Measurements from ENCODE around the gene LNX2.

LNX2 gene

DNA sequence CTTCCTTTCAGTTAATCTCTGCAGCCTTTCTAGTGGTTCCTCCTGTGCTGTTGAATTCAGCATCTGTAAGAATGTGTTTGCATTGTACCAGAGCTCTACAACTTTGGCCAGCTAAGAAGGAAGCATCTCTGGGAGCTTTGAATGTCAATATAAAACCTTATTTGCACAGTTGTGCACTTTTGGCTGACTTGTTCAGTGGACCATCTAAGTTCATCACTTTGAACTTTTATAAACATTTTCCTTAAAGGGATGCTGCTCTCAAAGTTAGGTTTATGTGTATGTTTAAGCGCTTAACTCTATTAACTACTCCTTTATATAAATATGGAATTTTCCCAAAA, 16.9 kb upstream of the LNX2 start:
- TF ChIP-seq, protein P1, sequence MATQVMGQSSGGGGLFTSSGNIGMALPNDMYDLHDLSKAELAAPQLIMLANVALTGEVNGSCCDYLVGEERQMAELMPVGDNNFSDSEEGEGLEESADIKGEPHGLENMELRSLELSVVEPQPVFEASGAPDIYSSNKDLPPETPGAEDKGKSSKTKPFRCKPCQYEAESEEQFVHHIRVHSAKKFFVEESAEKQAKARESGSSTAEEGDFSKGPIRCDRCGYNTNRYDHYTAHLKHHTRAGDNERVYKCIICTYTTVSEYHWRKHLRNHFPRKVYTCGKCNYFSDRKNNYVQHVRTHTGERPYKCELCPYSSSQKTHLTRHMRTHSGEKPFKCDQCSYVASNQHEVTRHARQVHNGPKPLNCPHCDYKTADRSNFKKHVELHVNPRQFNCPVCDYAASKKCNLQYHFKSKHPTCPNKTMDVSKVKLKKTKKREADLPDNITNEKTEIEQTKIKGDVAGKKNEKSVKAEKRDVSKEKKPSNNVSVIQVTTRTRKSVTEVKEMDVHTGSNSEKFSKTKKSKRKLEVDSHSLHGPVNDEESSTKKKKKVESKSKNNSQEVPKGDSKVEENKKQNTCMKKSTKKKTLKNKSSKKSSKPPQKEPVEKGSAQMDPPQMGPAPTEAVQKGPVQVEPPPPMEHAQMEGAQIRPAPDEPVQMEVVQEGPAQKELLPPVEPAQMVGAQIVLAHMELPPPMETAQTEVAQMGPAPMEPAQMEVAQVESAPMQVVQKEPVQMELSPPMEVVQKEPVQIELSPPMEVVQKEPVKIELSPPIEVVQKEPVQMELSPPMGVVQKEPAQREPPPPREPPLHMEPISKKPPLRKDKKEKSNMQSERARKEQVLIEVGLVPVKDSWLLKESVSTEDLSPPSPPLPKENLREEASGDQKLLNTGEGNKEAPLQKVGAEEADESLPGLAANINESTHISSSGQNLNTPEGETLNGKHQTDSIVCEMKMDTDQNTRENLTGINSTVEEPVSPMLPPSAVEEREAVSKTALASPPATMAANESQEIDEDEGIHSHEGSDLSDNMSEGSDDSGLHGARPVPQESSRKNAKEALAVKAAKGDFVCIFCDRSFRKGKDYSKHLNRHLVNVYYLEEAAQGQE (IDR thresholded peaks at IDR 0.05; ENCODE audit: insufficient read depth in 1 of 2, low read depth in 2 of 2, low read length in 2 of 2) = no peak
- TF ChIP-seq FOXP2 (optimal IDR thresholded peaks at IDR 0.05; ENCODE audit: borderline replicate concordance, extremely low read depth, extremely low read length, insufficient read depth) = no peak
- TF ChIP-seq TAF1 (IDR thresholded peaks at IDR 0.05; ENCODE audit: borderline replicate concordance, insufficient read depth, low read length) = no peak
- no peak for TF ChIP-seq POLR2AphosphoS5 (IDR thresholded peaks at IDR 0.05; ENCODE audit: low read depth, low read length)
- TF ChIP-seq SIN3A (IDR thresholded peaks at IDR 0.05; ENCODE audit: borderline replicate concordance, insufficient read depth, low read length) = no peak

DNA sequence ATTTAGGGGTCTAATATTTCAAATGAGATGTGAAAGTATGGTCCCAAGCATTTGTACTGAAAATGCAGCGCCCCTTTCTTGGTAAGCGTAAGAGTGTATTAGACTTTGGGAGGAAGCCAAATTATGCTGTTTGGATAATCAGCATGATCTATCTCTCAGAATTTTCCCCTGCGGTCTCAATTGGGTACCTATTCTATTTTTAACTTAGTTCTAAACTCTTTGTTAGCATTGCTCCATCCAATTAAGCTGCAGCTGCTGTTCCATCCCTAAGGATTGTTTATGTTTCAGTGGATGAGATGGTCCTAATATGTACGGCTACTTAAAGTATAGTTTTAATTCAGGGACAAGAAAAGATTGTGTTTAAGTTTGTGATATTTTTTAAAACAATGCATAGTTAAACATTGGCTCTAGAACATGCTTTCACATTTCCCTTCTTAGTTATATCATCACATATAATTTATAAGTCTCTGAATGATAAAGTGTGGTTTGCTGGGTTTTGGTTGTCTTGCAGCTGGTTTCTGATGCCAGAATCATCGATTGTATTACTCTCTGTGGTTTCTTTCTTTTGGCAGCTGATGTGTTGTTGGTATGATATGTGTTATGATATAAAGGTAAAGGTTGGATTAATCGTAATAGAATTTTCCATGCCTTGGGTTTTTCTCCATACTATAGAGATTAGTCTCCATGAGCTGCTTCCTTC, 16.4 kb upstream of the LNX2 start:
- TF ChIP-seq, protein P1 (IDR thresholded peaks at IDR 0.05; ENCODE audit: insufficient read depth in 1 of 2, low read depth in 2 of 2, low read length in 2 of 2) = no peak
- TF ChIP-seq POLR2AphosphoS5 (IDR thresholded peaks at IDR 0.05; ENCODE audit: low read depth, low read length) = no peak
- TF ChIP-seq TAF1 (IDR thresholded peaks at IDR 0.05; ENCODE audit: borderline replicate concordance, insufficient read depth, low read length) = no peak
- no peak for TF ChIP-seq SIN3A (IDR thresholded peaks at IDR 0.05; ENCODE audit: borderline replicate concordance, insufficient read depth, low read length)
- TF ChIP-seq FOXP2 (optimal IDR thresholded peaks at IDR 0.05; ENCODE audit: borderline replicate concordance, extremely low read depth, extremely low read length, insufficient read depth) = no peak

DNA sequence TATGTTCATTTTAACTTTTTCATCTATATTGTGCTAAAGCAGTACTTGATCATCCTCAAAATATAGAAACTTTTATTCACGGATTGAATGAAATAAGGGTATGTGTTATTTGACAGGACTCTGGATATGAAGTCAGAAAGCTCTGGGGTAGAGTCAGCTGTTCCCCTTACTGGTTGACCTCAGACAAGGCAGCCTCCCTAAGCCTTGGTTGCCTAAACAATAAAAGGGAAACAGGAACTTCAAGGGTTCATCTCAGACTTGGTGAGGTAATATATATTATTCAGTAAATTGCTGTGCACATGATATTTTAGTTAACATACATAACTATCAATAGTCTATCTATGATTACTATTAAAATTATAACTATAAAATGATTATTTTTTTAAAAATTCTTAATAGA, 14.9 kb upstream of the LNX2 start:
- TF ChIP-seq POLR2AphosphoS5 (IDR thresholded peaks at IDR 0.05; ENCODE audit: low read depth, low read length) (no peak), FOXP2 (optimal IDR thresholded peaks at IDR 0.05; ENCODE audit: borderline replicate concordance, extremely low read depth, extremely low read length, insufficient read depth) (no peak), SIN3A (IDR thresholded peaks at IDR 0.05; ENCODE audit: borderline replicate concordance, insufficient read depth, low read length) (no peak), TAF1 (IDR thresholded peaks at IDR 0.05; ENCODE audit: borderline replicate concordance, insufficient read depth, low read length) (no peak)
- TF ChIP-seq, protein P1 (IDR thresholded peaks at IDR 0.05; ENCODE audit: insufficient read depth in 1 of 2, low read depth in 2 of 2, low read length in 2 of 2) = no peak

DNA sequence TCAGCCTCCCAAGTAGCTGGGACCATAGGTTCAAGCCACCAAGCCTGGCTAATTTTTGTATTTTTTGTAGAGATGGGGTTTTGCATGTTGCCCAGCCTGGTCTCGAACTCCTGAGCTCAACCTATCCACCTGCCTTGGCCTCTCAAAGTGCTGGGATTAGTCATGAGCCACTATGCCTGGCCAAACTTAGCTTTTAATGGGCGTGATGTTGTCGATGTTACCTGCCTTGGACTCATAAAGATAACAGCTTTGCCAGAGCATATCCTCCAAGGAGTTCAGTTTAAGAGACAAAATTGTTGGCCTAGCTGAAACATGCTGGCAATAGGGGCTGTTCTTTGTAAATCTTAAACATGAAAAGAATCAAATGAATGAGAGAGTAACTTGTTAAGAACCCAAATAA, 14.5 kb upstream of the LNX2 start:
- no peak for TF ChIP-seq TAF1 (IDR thresholded peaks at IDR 0.05; ENCODE audit: borderline replicate concordance, insufficient read depth, low read length)
- TF ChIP-seq FOXP2 (optimal IDR thresholded peaks at IDR 0.05; ENCODE audit: borderline replicate concordance, extremely low read depth, extremely low read length, insufficient read depth) = no peak
- no peak for TF ChIP-seq POLR2AphosphoS5 (IDR thresholded peaks at IDR 0.05; ENCODE audit: low read depth, low read length)
- TF ChIP-seq, protein P1 (IDR thresholded peaks at IDR 0.05; ENCODE audit: insufficient read depth in 1 of 2, low read depth in 2 of 2, low read length in 2 of 2) = no peak
- no peak for TF ChIP-seq SIN3A (IDR thresholded peaks at IDR 0.05; ENCODE audit: borderline replicate concordance, insufficient read depth, low read length)
